Testis (tissue), 3 donors: Measurements from ENCODE around the gene SRGAP1. TPM values are rescaled to one million over a fixed set of nuclear protein-coding genes. Genes with fewer than 3 reads are reported as not detected.

Source experiments
- DNase-seq: peaks from one replicate; pipeline ENCODE4 v3.0.0-alpha.2; 2019
- H3K27ac ChIP-seq, 2 donors: fragments of 200-600 bp; sonication (generic); one replicate each; pipeline ENCODE4 v1.5.1; 2019
- H3K27me3 ChIP-seq: fragments of 200-600 bp; sonication (generic); one replicate; pipeline ENCODE4 v1.5.1; 2019
- H3K36me3 ChIP-seq: fragments of 200-600 bp; sonication (generic); one replicate; pipeline ENCODE4 v1.5.1; 2017; ENCODE audit warnings: low read depth; ENCODE audit errors: missing control alignments
- H3K4me1 ChIP-seq: fragments of 200-600 bp; sonication (generic); one replicate; pipeline ENCODE4 v1.5.1; 2019
- H3K4me3 ChIP-seq, 2 donors: fragments of 200-600 bp; sonication (generic); one replicate each; pipeline ENCODE4 v1.5.1; 2017 to 2019
- H3K9me3 ChIP-seq: fragments of 200-600 bp; sonication (generic); one replicate; pipeline ENCODE4 v1.5.1; 2017
- CTCF ChIP-seq, 3 experiments: fragments of 450-650 bp in 2 of 3; fragments of 200-600 bp in 1 of 3; sonication (generic) in 1 of 3; IDR thresholded peaks; one replicate each; pipeline ENCODE4 v1.5.1; 2016 to 2019; ENCODE audit warnings: antibody characterized with exemption in 3 of 3, mild to moderate bottlenecking in 2 of 3, moderate library complexity in 1 of 3
- POLR2A ChIP-seq: fragments of 450-650 bp; IDR thresholded peaks from one replicate; pipeline ENCODE4 v1.6.1; 2017; ENCODE audit warnings: antibody characterized with exemption, mild to moderate bottlenecking, moderate library complexity
- WGBS, 2 donors: methylation state at CpG; one replicate each; pipeline ENCODE4 v1.1.5; 2018; 5-methylcytosine and 5-hydroxymethylcytosine counted together
- intact Hi-C: fragments of 100-400 bp; cut with DNase I; formaldehyde crosslinking; loops from one replicate; pipeline ENCODE4 v1.15.1; 2023; ENCODE audit warnings: low total_unique reads
- polyA plus RNA-seq: library from polyadenylated mRNA; stranded (reverse); fragments of 350-450 nt; fragmentation: Illumina TruSeq; extraction: RNeasy Lipid Tissue Mini Kit (QIAGEN cat#74804); gene quantifications from one replicate; pipeline ENCODE4 v1.2.3, GENCODE V29; 2014; ENCODE audit warnings: low read depth, low replicate concordance; ENCODE audit not compliant: insufficient read depth
- total RNA-seq, 2 donors: library from RNA; depleted of rRNA; stranded (reverse); fragments of >200 nt; gene quantifications; one replicate each; pipeline ENCODE4 v1.2.3, GENCODE V29; 2016

The SRGAP1 gene
- total and polyA plus RNA-seq, 3 donors from 2014 or later: 9.4 to 47.2 (median 26.9) TPM

GRCh38 chr12:63942464-63943241 is 98.2 kb downstream of the SRGAP1 start:
- Histone ChIP-seq H3K9me3 (no peaks in the 10 kb centered on the region), H3K27me3 (no peaks in the 10 kb centered on the region), H3K4me1 (peaks cover 24% of the 10 kb centered on the region), H3K4me3 (no peak overlapping the region), H3K27ac (peak overlapping the region; percentile 20 to 48), H3K36me3 (no peaks in the 10 kb centered on the region)
- no peak for TF ChIP-seq CTCF (IDR thresholded peaks at IDR 0.05)
- TF ChIP-seq POLR2A: no peak
- 74 to 83% methylated on average over 9 of the region's 9 CpGs for WGBS, 2 donors
- DNase-seq: no peak
- intact Hi-C loops: no loop called here

- Histone ChIP-seq H3K4me3 (no peak overlapping the region), H3K36me3 (no peaks in the 10 kb centered on the region), H3K27ac (no peak overlapping the region), H3K4me1 (peaks cover 24% of the 10 kb centered on the region), H3K9me3 (no peaks in the 10 kb centered on the region), H3K27me3 (no peaks in the 10 kb centered on the region)
- WGBS, 2 donors: 75 to 86% methylated on average over 2 of the region's 2 CpGs
- intact Hi-C loops: no loop called here
- no peak for DNase-seq
- TF ChIP-seq CTCF (IDR thresholded peaks at IDR 0.05) (no peak), POLR2A (no peak)
Observed at GRCh38 chr12:63944034-63944579, 99.6 kb downstream of the SRGAP1 start.

- no peak for TF ChIP-seq CTCF (IDR thresholded peaks at IDR 0.05)
- TF ChIP-seq POLR2A: no peak
- Histone ChIP-seq H3K36me3 (no peaks in the 10 kb centered on the region), H3K4me1 (peaks cover 21% of the 10 kb centered on the region), H3K27me3 (no peaks in the 10 kb centered on the region), H3K4me3 (no peak overlapping the region), H3K9me3 (no peaks in the 10 kb centered on the region), H3K27ac (peak overlapping the region in 1 of 2 donors; percentile 8)
- no peak for DNase-seq
- intact Hi-C loops: no loop called here
- 70 to 80% methylated on average over 5 of the region's 5 CpGs for WGBS, 2 donors
Observed at GRCh38 chr12:63944586-63945228, 100.2 kb downstream of the SRGAP1 start.

- H3K9me3 ChIP-seq: no peaks in the 10 kb centered on the region
- intact Hi-C loops: no loop called here
Observed at GRCh38 chr12:63945777-63946176, 101.3 kb downstream of the SRGAP1 start.

More at GRCh38 chr12:63945777-63946176, 101.3 kb downstream of the SRGAP1 start:
- peak overlapping the region in 1 of 2 donors; percentile 36 for H3K27ac ChIP-seq
- no peaks in the 10 kb centered on the region for H3K27me3 ChIP-seq
- no peak overlapping the region for H3K4me3 ChIP-seq
- no peak for DNase-seq
- TF ChIP-seq POLR2A (no peak), CTCF (IDR thresholded peaks at IDR 0.05) (no peak)
- no peaks in the 10 kb centered on the region for H3K36me3 ChIP-seq
- H3K4me1 ChIP-seq: peaks cover 18% of the 10 kb centered on the region
